22Rv1 (cell line): Measurements from ENCODE around the gene KIF18B.

ENCODE experiments used
- CTCF ChIP-seq: fragments of 450-650 bp; IDR thresholded peaks from 2 replicates; pipeline ENCODE4 v1.5.1; 2017; ENCODE audit warnings: mild to moderate bottlenecking
- ZFX ChIP-seq: fragments of 450-650 bp; IDR thresholded peaks from 2 replicates; pipeline ENCODE4 v1.6.1; 2017; ENCODE audit warnings: antibody characterized with exemption, borderline replicate concordance

GRCh38 chr17:44979426-44979995 is 31.9 kb upstream of the KIF18B start:
- TF ChIP-seq CTCF (no peak), ZFX (no peak)
